ENCODE measurements around the gene EIF5A.

GRCh38 chr17:7324438-7324779, 17.0 kb downstream of the EIF5A start:
- no peak for TF ChIP-seq POLR2A (IDR thresholded peaks at IDR 0.05; ENCODE audit: borderline replicate concordance, extremely low read depth, insufficient read depth, insufficient read length)
- TF ChIP-seq EZH2 (IDR thresholded peaks at IDR 0.05) = no peak
- TF ChIP-seq, protein P1, sequence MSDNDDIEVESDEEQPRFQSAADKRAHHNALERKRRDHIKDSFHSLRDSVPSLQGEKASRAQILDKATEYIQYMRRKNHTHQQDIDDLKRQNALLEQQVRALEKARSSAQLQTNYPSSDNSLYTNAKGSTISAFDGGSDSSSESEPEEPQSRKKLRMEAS (IDR thresholded peaks at IDR 0.05) = no peak
- TF ChIP-seq, protein P2, sequence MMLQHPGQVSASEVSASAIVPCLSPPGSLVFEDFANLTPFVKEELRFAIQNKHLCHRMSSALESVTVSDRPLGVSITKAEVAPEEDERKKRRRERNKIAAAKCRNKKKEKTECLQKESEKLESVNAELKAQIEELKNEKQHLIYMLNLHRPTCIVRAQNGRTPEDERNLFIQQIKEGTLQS (IDR thresholded peaks at IDR 0.05) = no peak
- TF ChIP-seq ZNF274 (IDR thresholded peaks at IDR 0.05; ENCODE audit: low read depth, low read length) = no peak
- TF ChIP-seq REST (IDR thresholded peaks at IDR 0.05; ENCODE audit: low read depth) = no peak
- TF ChIP-seq CTCF (IDR thresholded peaks at IDR 0.05 in 2 of 3, conservative IDR thresholded peaks at IDR 0.05 in 1 of 3; ENCODE audit: borderline replicate concordance in 1 of 3, insufficient read depth in 1 of 3, low read depth in 2 of 3, low read length in 2 of 3) = no peak
- TF ChIP-seq EZH2phosphoT487 (IDR thresholded peaks at IDR 0.05; ENCODE audit: borderline replicate concordance) = no peak
- TF ChIP-seq TCF7L2 (IDR thresholded peaks at IDR 0.05; ENCODE audit: borderline replicate concordance, extremely low read depth, insufficient read depth, insufficient read length) = no peak
- TF ChIP-seq, protein P3, sequence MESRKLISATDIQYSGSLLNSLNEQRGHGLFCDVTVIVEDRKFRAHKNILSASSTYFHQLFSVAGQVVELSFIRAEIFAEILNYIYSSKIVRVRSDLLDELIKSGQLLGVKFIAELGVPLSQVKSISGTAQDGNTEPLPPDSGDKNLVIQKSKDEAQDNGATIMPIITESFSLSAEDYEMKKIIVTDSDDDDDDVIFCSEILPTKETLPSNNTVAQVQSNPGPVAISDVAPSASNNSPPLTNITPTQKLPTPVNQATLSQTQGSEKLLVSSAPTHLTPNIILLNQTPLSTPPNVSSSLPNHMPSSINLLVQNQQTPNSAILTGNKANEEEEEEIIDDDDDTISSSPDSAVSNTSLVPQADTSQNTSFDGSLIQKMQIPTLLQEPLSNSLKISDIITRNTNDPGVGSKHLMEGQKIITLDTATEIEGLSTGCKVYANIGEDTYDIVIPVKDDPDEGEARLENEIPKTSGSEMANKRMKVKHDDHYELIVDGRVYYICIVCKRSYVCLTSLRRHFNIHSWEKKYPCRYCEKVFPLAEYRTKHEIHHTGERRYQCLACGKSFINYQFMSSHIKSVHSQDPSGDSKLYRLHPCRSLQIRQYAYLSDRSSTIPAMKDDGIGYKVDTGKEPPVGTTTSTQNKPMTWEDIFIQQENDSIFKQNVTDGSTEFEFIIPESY (IDR thresholded peaks at IDR 0.05; ENCODE audit: extremely low read depth, insufficient replicate concordance, low read length) = no peak
- TF ChIP-seq SRF (IDR thresholded peaks at IDR 0.05; ENCODE audit: low read depth) = no peak
- TF ChIP-seq CEBPB (IDR thresholded peaks at IDR 0.05; ENCODE audit: low read depth) = no peak
- no peak for TF ChIP-seq RAD21 (IDR thresholded peaks at IDR 0.05; ENCODE audit: low read depth)
- TF ChIP-seq ELF1 (IDR thresholded peaks at IDR 0.05; ENCODE audit: borderline replicate concordance, low read depth) = no peak

All from HCT116 (cell line).